A549 (cell line): ENCODE measurements around the gene HIVEP1. TPM values are rescaled to one million over a fixed set of nuclear protein-coding genes. Genes with fewer than 3 reads are reported as not detected.
A peak's percentile ranks its signal among the peaks of the same experiment; 100 is the strongest.

ENCODE experiments used
- ATAC-seq, 2 experiments: fragments of 200-7000 bp in 1 of 2; fragments of >200 bp in 1 of 2; cut with Nextera tagmentation in 1 of 2; cut with Tn5 transposase in 1 of 2; 3 replicates each; pipeline versions ENCODE4 v1.8.0 to v1.9.1; 2018 to 2020; ENCODE audit warnings: mild to moderate bottlenecking in 1 of 2, moderate library complexity in 1 of 2
- CTCF ChIA-PET: fragments of 300-600 bp; sonication (Branson Sonifier 250); formaldehyde crosslinking; extraction: SDS; loops from one replicate; lab custom pipeline; 2021; ENCODE audit warnings: antibody characterized with exemption, inconsistent platforms; lab: Yijun Ruan, JAX
- POLR2A ChIA-PET: fragments of 350-600 bp; formaldehyde crosslinking; extraction: SDS; loops from one replicate; lab custom pipeline; 2021; ENCODE audit warnings: antibody characterized with exemption, inconsistent platforms; lab: Yijun Ruan, JAX
- DNase-seq, 2 experiments: peaks; one replicate each; pipeline versions ENCODE4 v3.0.0 to v3.0.0-alpha.2; 2011 to 2016; ENCODE audit warnings: low read depth in 1 of 2, low spot score in 1 of 2
- FAIRE-seq: peaks from 2 replicates; lab custom pipeline; 2011; peaks lifted over from hg19 to GRCh38; lab: Jason Lieb, UNC
- H3K27ac ChIP-seq, 2 experiments: fragments of >200 bp; sonication (Bioruptor Twin); formaldehyde crosslinking; 3 replicates each; pipeline ENCODE4 v1.5.1; 2016 to 2017
- H3K4me1 ChIP-seq: fragments of >200 bp; sonication (Bioruptor Twin); formaldehyde crosslinking; 3 replicates; pipeline ENCODE4 v1.6.1; 2016
- H3K4me2 ChIP-seq: fragments of >200 bp; sonication (Bioruptor Twin); formaldehyde crosslinking; 3 replicates; pipeline ENCODE4 v1.6.1; 2016
- H3K4me3 ChIP-seq: fragments of >200 bp; sonication (Bioruptor Twin); formaldehyde crosslinking; 3 replicates; pipeline ENCODE4 v1.5.1; 2016
- H3K9me3 ChIP-seq: fragments of >200 bp; sonication (Bioruptor Twin); formaldehyde crosslinking; 3 replicates; pipeline ENCODE4 v1.6.1; 2016
- CEBPB ChIP-seq, 2 experiments: fragments of >200 bp in 1 of 2; sonication (Bioruptor Twin) in 1 of 2; formaldehyde crosslinking in 1 of 2; IDR thresholded peaks; 2 replicates each; pipeline ENCODE4 v1.6.1; 2012 to 2016
- CHD2 ChIP-seq: fragments of 150-350 bp; IDR thresholded peaks from 2 replicates; pipeline ENCODE4 v1.6.1; 2014; ENCODE audit warnings: low read length; ENCODE audit not compliant: partially characterized antibody
- E2F6 ChIP-seq: IDR thresholded peaks from 2 replicates; pipeline ENCODE4 v1.6.1; 2012; ENCODE audit warnings: low read depth, borderline replicate concordance
- EHMT2 ChIP-seq: fragments of 200-600 bp; sonication (generic); IDR thresholded peaks from 2 replicates; pipeline ENCODE4 v1.6.1; 2016; ENCODE audit warnings: antibody characterized with exemption, low read depth, mild to moderate bottlenecking, moderate library complexity
- EP300 ChIP-seq, 2 experiments: fragments of >200 bp; sonication (Bioruptor Twin); formaldehyde crosslinking; IDR thresholded peaks; 2 replicates in 1 of 2; 3 replicates in 1 of 2; pipeline ENCODE4 v1.6.1; 2016 to 2017
- FOSB ChIP-seq: fragments of 250-450 bp; sonication (Bioruptor Pico); IDR thresholded peaks from 2 replicates; pipeline ENCODE4 v1.5.0; 2020; ENCODE audit warnings: mild to moderate bottlenecking, moderate library complexity
- FOSL2 ChIP-seq, 2 experiments: fragments of 450-650 bp in 1 of 2; fragments of >200 bp in 1 of 2; sonication (Bioruptor Twin) in 1 of 2; formaldehyde crosslinking; IDR thresholded peaks; 2 replicates each; pipeline versions ENCODE4 v1.5.0 to v1.6.1; 2016 to 2020; ENCODE audit warnings: mild to moderate bottlenecking in 1 of 2, moderate library complexity in 1 of 2
- GATA3 ChIP-seq: IDR thresholded peaks from 2 replicates; pipeline ENCODE4 v1.6.1; 2012; ENCODE audit warnings: borderline replicate concordance
- HES2 ChIP-seq: fragments of >200 bp; sonication (Bioruptor Twin); formaldehyde crosslinking; IDR thresholded peaks from 2 replicates; pipeline ENCODE4 v1.6.1; 2016
- HEYL ChIP-seq: fragments of 250-450 bp; sonication (Bioruptor Pico); IDR thresholded peaks from 2 replicates; pipeline ENCODE4 v1.8.0; 2021; ENCODE audit warnings: mild to moderate bottlenecking, moderate library complexity
- JUNB ChIP-seq: fragments of >200 bp; sonication (Bioruptor Twin); formaldehyde crosslinking; IDR thresholded peaks from 2 replicates; pipeline ENCODE4 v1.6.1; 2016
- KDM5A ChIP-seq: fragments of 200-600 bp; sonication (generic); IDR thresholded peaks from 2 replicates; pipeline ENCODE4 v1.6.1; 2016; ENCODE audit warnings: antibody characterized with exemption, mild to moderate bottlenecking
- NFE2L2 ChIP-seq: fragments of 150-350 bp; conservative IDR thresholded peaks from 2 replicates; pipeline ENCODE4 v1.6.1; 2014; ENCODE audit warnings: low read length
- NPAS2 ChIP-seq: fragments of 250-450 bp; sonication (Bioruptor Pico); IDR thresholded peaks from 2 replicates; pipeline ENCODE4 v1.8.0; 2022; ENCODE audit warnings: mild to moderate bottlenecking, moderate library complexity, borderline replicate concordance
- NR3C1 ChIP-seq: fragments of >200 bp; sonication (Bioruptor Twin); formaldehyde crosslinking; IDR thresholded peaks from 3 replicates; pipeline ENCODE4 v1.6.1; 2017
- PHF8 ChIP-seq: fragments of 200-600 bp; sonication (generic); IDR thresholded peaks from 2 replicates; pipeline ENCODE4 v1.6.1; 2016; ENCODE audit warnings: low read depth, mild to moderate bottlenecking, antibody characterized with exemption, moderate library complexity, borderline replicate concordance
- POLR2AphosphoS2 ChIP-seq: conservative IDR thresholded peaks from 2 replicates; pipeline ENCODE4 v1.6.1; 2012; ENCODE audit warnings: low read length, improper control_type of control experiment, inconsistent platforms
- SREBF2 ChIP-seq: fragments of 450-650 bp; IDR thresholded peaks from 2 replicates; pipeline ENCODE4 v1.6.1; 2014; ENCODE audit warnings: mild to moderate bottlenecking, moderate library complexity
- ZC3H11A ChIP-seq: fragments of 450-650 bp; IDR thresholded peaks from 2 replicates; pipeline ENCODE4 v1.6.1; 2014; ENCODE audit warnings: antibody characterized with exemption, mild to moderate bottlenecking
- ZNF302 ChIP-seq: fragments of 250-450 bp; sonication (Bioruptor Pico); IDR thresholded peaks from 2 replicates; pipeline ENCODE4 v1.9.0; 2021; ENCODE audit warnings: inconsistent platforms, mild to moderate bottlenecking, moderate library complexity
- WGBS: methylation state at CpG from one replicate; pipeline ENCODE4 v1.1.6; 2017; ENCODE audit errors: missing lambda C conversion rate; 5-methylcytosine and 5-hydroxymethylcytosine counted together
- polyA plus RNA-seq, 4 experiments: library from polyadenylated mRNA; depleted of rRNA in 3 of 4; stranded (reverse); fragments of >200 nt; fragmentation: RNase III in 1 of 4; extraction: RNeasy Plus Mini Kit Qiagen cat#74134 plus additional on column Dnase treatment in 1 of 4; gene quantifications; 2 replicates in 3 of 4; 3 replicates in 1 of 4; pipeline ENCODE4 v1.2.3, GENCODE V29; 2011 to 2017
- TF ChIP-seq, protein P1 (sequence below): fragments of 250-450 bp; sonication (Bioruptor Pico); IDR thresholded peaks from 2 replicates; pipeline ENCODE4 v1.5.0; 2021; ENCODE audit warnings: mild to moderate bottlenecking, moderate library complexity, borderline replicate concordance

The HIVEP1 gene
- polyA plus RNA-seq, 2 of the 4 experiments (the other 2 are of a cell fraction) = 5.8 to 10.5 TPM

- ATAC-seq (peak; percentile 46 to 78; a peak in 5 of 6 replicates), DNase-seq (peak; percentile 15 to 33), FAIRE-seq (no peak)
- Histone ChIP-seq H3K4me2 (peak overlapping the region; percentile 73), H3K9me3 (no peaks in the 10 kb centered on the region), H3K27ac (peak overlapping the region; percentile 73 to 85), H3K4me1 (peaks cover 51% of the 10 kb centered on the region), H3K4me3 (no peak overlapping the region)
- ChIA-PET POLR2A (interaction anchor here (1.9 kb wide), 1 partner anchor 142 kb away, joined by 4 read pairs; the partner anchor contains the start of gene EDN1), CTCF (interaction anchor here (1.0 to 1.3 kb wide), 2 partner anchors 455 to 492 kb away, joined by 3 read pairs; no protein-coding TSS in a partner anchor)
- 1% methylated on average over 3 of the region's 3 CpGs for WGBS
- TF ChIP-seq NPAS2 (no peak), NFE2L2 (no peak), JUNB (0 out of 2 replicates have a peak, but pooled peaks have one; percentile 52), CEBPB (IDR thresholded peaks at IDR 0.05) (no peak), FOSL2 (IDR thresholded peaks at IDR 0.05) (no peak), FOSL2 (CRISPR knock-in tag; IDR thresholded peaks at IDR 0.05) (peak; percentile 58), HEYL (CRISPR knock-in tag) (no peak), POLR2AphosphoS2 (no peak), EP300 (IDR thresholded peaks at IDR 0.05) (peak in 1 of 2 experiments; percentile 24; a peak in 1 of 5 replicates), E2F6 (no peak), GATA3 (peak; percentile 90)
These were observed 136.2 kb downstream of the HIVEP1 start for GRCh38 chr6:12148317-12148801.

DNA sequence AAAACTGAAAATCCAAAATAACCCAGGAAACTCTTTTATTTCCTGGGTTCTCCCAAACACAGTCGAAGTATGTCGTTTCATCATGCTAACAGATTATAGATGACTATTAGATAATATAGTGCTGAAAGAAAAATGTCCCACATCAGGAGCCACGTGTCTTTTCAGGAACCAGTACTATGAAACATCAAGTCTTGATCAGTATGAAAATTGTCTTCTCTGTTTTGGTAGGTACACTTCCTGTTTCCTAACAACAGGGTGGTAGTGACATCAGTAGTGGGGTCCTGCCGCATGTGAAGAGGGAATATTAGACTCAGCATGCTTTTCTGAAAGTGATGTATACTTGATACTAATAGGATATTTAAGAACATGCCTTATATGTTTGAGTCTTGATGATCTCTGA lies 136.7 kb downstream of the HIVEP1 start:
- WGBS = 11% methylated on average over 4 of the region's 4 CpGs
- Histone ChIP-seq H3K4me3 (no peak overlapping the region), H3K27ac (peak overlapping the region; percentile 73 to 85), H3K4me1 (peaks cover 51% of the 10 kb centered on the region), H3K9me3 (no peaks in the 10 kb centered on the region), H3K4me2 (peak overlapping the region; percentile 73)
- no peak for DNase-seq
- POLR2A ChIA-PET = no interaction called here
- no peak for FAIRE-seq
- CTCF ChIA-PET = interaction anchor here (1.0 to 1.3 kb wide), 2 partner anchors 455 to 493 kb away, joined by 3 read pairs; no protein-coding TSS in a partner anchor
- peak; percentile 42 to 45; a peak in 4 of 6 replicates for ATAC-seq
- TF ChIP-seq HEYL (CRISPR knock-in tag) = no peak
- no peak for TF ChIP-seq ZC3H11A
- no peak for TF ChIP-seq FOSB
- no peak for TF ChIP-seq EHMT2
- TF ChIP-seq CHD2 = no peak
- no peak for TF ChIP-seq JUNB
- no peak for TF ChIP-seq SREBF2

DNA sequence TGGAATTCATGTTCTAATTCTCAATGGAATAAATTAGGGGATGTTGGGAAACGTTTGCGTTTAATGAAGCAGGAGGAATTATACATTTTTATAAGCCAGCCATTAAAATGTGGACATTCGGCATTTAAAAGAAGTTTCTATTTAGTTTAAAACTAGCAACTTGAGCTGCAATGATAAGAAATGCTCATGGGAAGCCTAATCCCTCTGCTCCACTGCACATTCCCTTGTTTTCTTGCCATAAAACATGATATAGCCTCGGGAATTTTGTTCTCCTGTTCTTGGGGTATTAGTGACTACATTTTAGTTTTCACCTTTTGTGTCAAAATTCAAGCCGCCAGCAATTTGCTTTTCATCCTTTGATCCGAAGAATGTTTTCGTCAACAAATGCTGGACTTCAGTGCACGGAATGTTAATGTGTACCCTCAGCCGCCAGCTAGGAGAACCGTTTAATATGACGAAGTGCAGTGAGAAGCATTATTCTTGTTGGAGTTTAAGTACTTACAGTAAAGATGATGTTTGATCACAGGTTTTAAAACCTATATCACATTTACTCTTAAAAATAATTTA lies 137.9 kb downstream of the HIVEP1 start:
- Histone ChIP-seq H3K4me1 (peaks cover 51% of the 10 kb centered on the region), H3K4me3 (no peak overlapping the region), H3K9me3 (no peaks in the 10 kb centered on the region), H3K27ac (peak overlapping the region; percentile 73 to 85; a peak in 4 of 6 replicates), H3K4me2 (no peak overlapping the region; the same call in 2 of the 3 replicates)
- ATAC-seq (no peak), DNase-seq (no peak), FAIRE-seq (no peak)
- ChIA-PET POLR2A (no interaction called here), CTCF (interaction anchor here (0.8 to 1.3 kb wide), 6 partner anchors 11 to 458 kb away, joined by 3 read pairs; no protein-coding TSS in a partner anchor)
- TF ChIP-seq HES2 (no peak), ZNF302 (CRISPR knock-in tag) (no peak), NR3C1 (no peak), KDM5A (no peak), PHF8 (no peak)
- TF ChIP-seq, protein P1, sequence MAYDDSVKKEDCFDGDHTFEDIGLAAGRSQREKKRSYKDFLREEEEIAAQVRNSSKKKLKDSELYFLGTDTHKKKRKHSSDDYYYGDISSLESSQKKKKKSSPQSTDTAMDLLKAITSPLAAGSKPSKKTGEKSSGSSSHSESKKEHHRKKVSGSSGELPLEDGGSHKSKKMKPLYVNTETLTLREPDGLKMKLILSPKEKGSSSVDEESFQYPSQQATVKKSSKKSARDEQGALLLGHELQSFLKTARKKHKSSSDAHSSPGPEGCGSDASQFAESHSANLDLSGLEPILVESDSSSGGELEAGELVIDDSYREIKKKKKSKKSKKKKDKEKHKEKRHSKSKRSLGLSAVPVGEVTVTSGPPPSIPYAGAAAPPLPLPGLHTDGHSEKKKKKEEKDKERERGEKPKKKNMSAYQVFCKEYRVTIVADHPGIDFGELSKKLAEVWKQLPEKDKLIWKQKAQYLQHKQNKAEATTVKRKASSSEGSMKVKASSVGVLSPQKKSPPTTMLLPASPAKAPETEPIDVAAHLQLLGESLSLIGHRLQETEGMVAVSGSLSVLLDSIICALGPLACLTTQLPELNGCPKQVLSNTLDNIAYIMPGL (CRISPR knock-in tag) = no peak
- 85% methylated on average over 11 of the region's 11 CpGs for WGBS
